Panc1 (cell line): Measurements from ENCODE around the gene CLDN15. TPM values are rescaled to one million over a fixed set of nuclear protein-coding genes. Genes with fewer than 3 reads are reported as not detected.

ENCODE experiments used
- ATAC-seq: fragments of 200-7000 bp; cut with Tn5 transposase; 2 replicates; pipeline ENCODE4 v1.9.1; 2020; ENCODE audit warnings: mild to moderate bottlenecking, moderate library complexity
- BruUV-seq: library from RNA; stranded (reverse); fragments of 400-500 nt; replicated peaks from 2 replicates; lab custom pipeline; 2021; lab: Mats Ljungman, UMichigan
- CTCF ChIA-PET: fragments of 300-600 bp; sonication (Branson Sonifier 250); formaldehyde crosslinking; loops from one replicate; lab custom pipeline; 2022; ENCODE audit warnings: antibody characterized with exemption; lab: Charles Lee
- POLR2A ChIA-PET: fragments of 300-600 bp; sonication (Branson Sonifier 250); formaldehyde crosslinking; loops from one replicate; lab custom pipeline; 2022; ENCODE audit warnings: antibody characterized with exemption; lab: Charles Lee
- DNase-seq: peaks from one replicate; pipeline ENCODE4 v3.0.0-alpha.2; 2010; ENCODE audit warnings: low read depth, low spot score
- H3K27ac ChIP-seq: 2 replicates; pipeline ENCODE4 v1.5.1; 2011; ENCODE audit warnings: mild to moderate bottlenecking, low read length, inconsistent platforms
- H3K27me3 ChIP-seq: fragments of 200-500 bp; sonication (Bioruptor generic); 2 replicates; pipeline ENCODE4 v1.6.0; 2014; ENCODE audit warnings: low read length, inconsistent platforms; ENCODE audit not compliant: control insufficient read depth, insufficient read depth
- H3K36me3 ChIP-seq: fragments of 200-500 bp; sonication (Bioruptor generic); 2 replicates; pipeline ENCODE4 v1.5.1; 2014; ENCODE audit warnings: inconsistent platforms, mild to moderate bottlenecking, low read length, moderate library complexity; ENCODE audit not compliant: control insufficient read depth, insufficient read depth
- H3K4me1 ChIP-seq: 2 replicates; pipeline ENCODE4 v1.5.1; 2011; ENCODE audit warnings: inconsistent platforms, mild to moderate bottlenecking, low read length, moderate library complexity; ENCODE audit not compliant: control insufficient read depth, insufficient read depth
- H3K4me3 ChIP-seq, 2 experiments: 2 replicates each; pipeline ENCODE4 v1.5.1; 2011 to 2012; ENCODE audit warnings: low read depth in 2 of 2, low read length in 2 of 2, mild to moderate bottlenecking in 2 of 2, inconsistent platforms in 1 of 2, moderate library complexity in 1 of 2
- H3K9me3 ChIP-seq: fragments of 200-500 bp; sonication (Bioruptor generic); 2 replicates; pipeline ENCODE4 v1.5.1; 2014; ENCODE audit warnings: low read depth, mild to moderate bottlenecking, inconsistent platforms, low read length, moderate library complexity; ENCODE audit not compliant: control insufficient read depth, insufficient read depth
- CTCF ChIP-seq: fragments of 450-650 bp; IDR thresholded peaks from 2 replicates; pipeline ENCODE4 v1.5.1; 2017; ENCODE audit warnings: mild to moderate bottlenecking
- POLR2AphosphoS5 ChIP-seq: IDR thresholded peaks from 2 replicates; pipeline ENCODE4 v1.6.1; 2012; ENCODE audit warnings: mild to moderate bottlenecking, low read depth, low read length, moderate library complexity
- REST ChIP-seq, 2 experiments: IDR thresholded peaks; 2 replicates each; pipeline ENCODE4 v1.6.1; 2011 to 2012; ENCODE audit warnings: low read depth in 2 of 2, control low read depth in 1 of 2, low read length in 1 of 2, mild to moderate bottlenecking in 1 of 2, moderate library complexity in 1 of 2; ENCODE audit not compliant: insufficient read depth in 1 of 2
- SIN3A ChIP-seq: IDR thresholded peaks from 2 replicates; pipeline ENCODE4 v1.6.1; 2012; ENCODE audit warnings: low read depth, mild to moderate bottlenecking, low read length, moderate library complexity, borderline replicate concordance; ENCODE audit not compliant: insufficient read depth
- TCF7L2 ChIP-seq: IDR thresholded peaks from 2 replicates; pipeline ENCODE4 v1.6.1; 2011; ENCODE audit warnings: mild to moderate bottlenecking, low read depth, low read length, inconsistent platforms
- in situ Hi-C: cut with HindIII; loops from 2 replicates; pipeline ENCODE4 v1.10.0; 2016; ENCODE audit warnings: low sequenced_read_pairs, low pct_unique_long_range_greater_than_20kb
- intact Hi-C: fragments of 100-400 bp; cut with micrococcal nuclease; formaldehyde crosslinking; loops from one replicate; pipeline ENCODE4 v1.10.0; 2022; ENCODE audit not compliant: unreplicated experiment
- total RNA-seq: library from RNA; stranded (reverse); gene quantifications from one replicate; pipeline ENCODE4 v1.2.1, GENCODE V29; 2021; ENCODE audit not compliant: unreplicated experiment

The CLDN15 gene
- total RNA-seq, 1 experiment from 2014 or later = 8.0 TPM

- BruUV-seq = no TSS peak
- in situ Hi-C loops = no loop called here
- no peak overlapping the region for H3K4me3 ChIP-seq
Observed at GRCh38 chr7:101208794-101209193, 28.8 kb downstream of the CLDN15 start.

GRCh38 chr7:101207459-101207858 is 30.1 kb downstream of the CLDN15 start:
- POLR2A ChIA-PET = interaction anchor here (0.6 kb wide), 1 partner anchor 33 kb away, joined by 6 read pairs; no protein-coding TSS in a partner anchor
- H3K36me3 ChIP-seq = no peaks in the 10 kb centered on the region

More at GRCh38 chr7:101208794-101209193, 28.8 kb downstream of the CLDN15 start:
- ChIA-PET CTCF (interaction anchor here (0.7 kb wide), 1 partner anchor 50 kb away, joined by 7 read pairs; no protein-coding TSS in a partner anchor), POLR2A (no interaction called here)
- Histone ChIP-seq H3K27me3 (no peaks in the 10 kb centered on the region), H3K27ac (no peak overlapping the region), H3K36me3 (no peaks in the 10 kb centered on the region), H3K9me3 (no peaks in the 10 kb centered on the region), H3K4me1 (no peaks in the 10 kb centered on the region)
- no peak for ATAC-seq
- no peak for DNase-seq
- intact Hi-C loops = no loop called here
- TF ChIP-seq TCF7L2 = no peak
- TF ChIP-seq SIN3A = no peak
- no peak for TF ChIP-seq REST (IDR thresholded peaks at IDR 0.05; ENCODE audit: insufficient read depth in 1 of 2, low read depth in 2 of 2, low read length in 1 of 2)
- no peak for TF ChIP-seq POLR2AphosphoS5
- no peak for TF ChIP-seq CTCF

More at GRCh38 chr7:101207459-101207858, 30.1 kb downstream of the CLDN15 start:
- in situ Hi-C loops (no loop called here), intact Hi-C loops (no loop called here)
- Histone ChIP-seq H3K9me3 (no peaks in the 10 kb centered on the region), H3K4me1 (no peaks in the 10 kb centered on the region), H3K27me3 (no peaks in the 10 kb centered on the region), H3K4me3 (no peak overlapping the region), H3K27ac (no peak overlapping the region)
- DNase-seq (no peak), ATAC-seq (no peak)
- TF ChIP-seq CTCF (no peak), REST (IDR thresholded peaks at IDR 0.05; ENCODE audit: insufficient read depth in 1 of 2, low read depth in 2 of 2, low read length in 1 of 2) (no peak), SIN3A (no peak), TCF7L2 (no peak), POLR2AphosphoS5 (no peak)
- BruUV-seq = no TSS peak
- CTCF ChIA-PET = no interaction called here
